ENCODE data around the gene AREG. TPM values are rescaled to one million over a fixed set of nuclear protein-coding genes. Genes with fewer than 3 reads are reported as not detected.
"Not testable (repeated sequence)": the region's sequence is repeated elsewhere in the genome, so short reads cannot be mapped to it uniquely, and the experiment has no call there.

Gene AREG, protein sequence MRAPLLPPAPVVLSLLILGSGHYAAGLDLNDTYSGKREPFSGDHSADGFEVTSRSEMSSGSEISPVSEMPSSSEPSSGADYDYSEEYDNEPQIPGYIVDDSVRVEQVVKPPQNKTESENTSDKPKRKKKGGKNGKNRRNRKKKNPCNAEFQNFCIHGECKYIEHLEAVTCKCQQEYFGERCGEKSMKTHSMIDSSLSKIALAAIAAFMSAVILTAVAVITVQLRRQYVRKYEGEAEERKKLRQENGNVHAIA
- total RNA-seq, result 95.3 and 98.0 TPM in 2 replicates

DNA sequence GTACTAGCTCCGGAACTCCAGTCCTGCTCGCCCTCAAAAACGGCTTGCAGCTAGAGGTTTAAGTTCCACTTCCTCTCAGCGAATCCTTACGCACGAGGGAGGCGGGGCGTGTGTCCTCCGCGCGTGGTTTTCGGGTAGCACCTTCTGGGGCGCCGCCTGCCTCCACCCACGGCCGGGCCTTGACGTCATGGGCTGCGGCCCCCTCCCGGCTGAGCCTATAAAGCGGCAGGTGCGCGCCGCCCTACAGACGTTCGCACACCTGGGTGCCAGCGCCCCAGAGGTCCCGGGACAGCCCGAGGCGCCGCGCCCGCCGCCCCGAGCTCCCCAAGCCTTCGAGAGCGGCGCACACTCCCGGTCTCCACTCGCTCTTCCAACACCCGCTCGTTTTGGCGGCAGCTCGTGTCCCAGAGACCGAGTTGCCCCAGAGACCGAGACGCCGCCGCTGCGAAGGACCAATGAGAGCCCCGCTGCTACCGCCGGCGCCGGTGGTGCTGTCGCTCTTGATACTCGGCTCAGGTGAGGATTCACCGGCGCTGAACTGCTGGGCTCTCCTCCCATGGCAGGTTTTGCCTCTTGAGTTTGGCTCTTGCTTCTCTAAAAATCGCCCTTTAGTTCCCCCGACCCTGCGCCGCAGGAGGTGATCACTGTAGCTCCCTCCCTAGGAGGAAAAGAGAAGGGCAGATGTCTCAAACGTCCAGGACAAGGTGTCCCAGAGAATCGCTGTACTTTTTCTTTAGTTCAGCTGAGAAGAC is at the start of gene AREG:
Gene AREG, plus strand, starts transcription at position 246 of the 752 bp plus-strand sequence. Its CDS starts 210 bp downstream, at position 456.
- DNase-seq (ENCODE audit: low read depth), result no peak
- H3K36me3 ChIP-seq (ENCODE audit: control insufficient read depth, insufficient read depth, low read length), result no peaks in the 10 kb centered on the region
- no peaks in the 10 kb centered on the region for H3K27me3 ChIP-seq (ENCODE audit: control insufficient read depth, insufficient read depth, low read length)

DNA sequence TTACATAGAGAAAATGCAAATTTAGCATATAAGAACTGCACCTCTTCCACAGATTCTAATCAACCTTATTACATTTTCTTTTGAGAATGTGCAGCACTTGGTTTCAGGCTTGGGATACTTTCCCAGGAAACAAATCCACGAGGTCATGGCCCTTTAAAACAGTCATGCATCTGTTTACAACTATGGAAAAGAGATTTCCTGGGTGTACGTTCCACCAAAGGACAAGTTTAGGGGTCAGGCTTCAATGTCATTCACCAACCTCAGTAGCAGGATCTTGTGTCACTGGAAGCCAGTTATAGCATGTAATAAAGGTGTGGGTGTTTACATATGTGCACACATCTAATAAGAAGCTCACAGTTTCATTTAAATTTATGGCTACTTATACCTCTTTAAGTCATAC is 49.3 kb upstream of the AREG start:
- TF ChIP-seq, protein P1, sequence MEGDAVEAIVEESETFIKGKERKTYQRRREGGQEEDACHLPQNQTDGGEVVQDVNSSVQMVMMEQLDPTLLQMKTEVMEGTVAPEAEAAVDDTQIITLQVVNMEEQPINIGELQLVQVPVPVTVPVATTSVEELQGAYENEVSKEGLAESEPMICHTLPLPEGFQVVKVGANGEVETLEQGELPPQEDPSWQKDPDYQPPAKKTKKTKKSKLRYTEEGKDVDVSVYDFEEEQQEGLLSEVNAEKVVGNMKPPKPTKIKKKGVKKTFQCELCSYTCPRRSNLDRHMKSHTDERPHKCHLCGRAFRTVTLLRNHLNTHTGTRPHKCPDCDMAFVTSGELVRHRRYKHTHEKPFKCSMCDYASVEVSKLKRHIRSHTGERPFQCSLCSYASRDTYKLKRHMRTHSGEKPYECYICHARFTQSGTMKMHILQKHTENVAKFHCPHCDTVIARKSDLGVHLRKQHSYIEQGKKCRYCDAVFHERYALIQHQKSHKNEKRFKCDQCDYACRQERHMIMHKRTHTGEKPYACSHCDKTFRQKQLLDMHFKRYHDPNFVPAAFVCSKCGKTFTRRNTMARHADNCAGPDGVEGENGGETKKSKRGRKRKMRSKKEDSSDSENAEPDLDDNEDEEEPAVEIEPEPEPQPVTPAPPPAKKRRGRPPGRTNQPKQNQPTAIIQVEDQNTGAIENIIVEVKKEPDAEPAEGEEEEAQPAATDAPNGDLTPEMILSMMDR (IDR thresholded peaks at IDR 0.05; ENCODE audit: insufficient read depth, low read length, poor library complexity, severe bottlenecking), result no peak
- no peaks in the 10 kb centered on the region for H3K27me3 ChIP-seq (ENCODE audit: control insufficient read depth, insufficient read depth, low read length)
- no peak overlapping the region for H3K4me3 ChIP-seq (ENCODE audit: low read depth, low read length)
- DNase-seq (ENCODE audit: low read depth), result no peak
- H3K36me3 ChIP-seq (ENCODE audit: control insufficient read depth, insufficient read depth, low read length), result no peaks in the 10 kb centered on the region

More for the DNA sequence above, at the start of gene AREG:
- TF ChIP-seq, protein P1 (IDR thresholded peaks at IDR 0.05; ENCODE audit: insufficient read depth, low read length, poor library complexity, severe bottlenecking), result peak; percentile 72
- H3K4me3 ChIP-seq (ENCODE audit: low read depth, low read length), result peak within 1 kb of the TSS; percentile 76

DNA sequence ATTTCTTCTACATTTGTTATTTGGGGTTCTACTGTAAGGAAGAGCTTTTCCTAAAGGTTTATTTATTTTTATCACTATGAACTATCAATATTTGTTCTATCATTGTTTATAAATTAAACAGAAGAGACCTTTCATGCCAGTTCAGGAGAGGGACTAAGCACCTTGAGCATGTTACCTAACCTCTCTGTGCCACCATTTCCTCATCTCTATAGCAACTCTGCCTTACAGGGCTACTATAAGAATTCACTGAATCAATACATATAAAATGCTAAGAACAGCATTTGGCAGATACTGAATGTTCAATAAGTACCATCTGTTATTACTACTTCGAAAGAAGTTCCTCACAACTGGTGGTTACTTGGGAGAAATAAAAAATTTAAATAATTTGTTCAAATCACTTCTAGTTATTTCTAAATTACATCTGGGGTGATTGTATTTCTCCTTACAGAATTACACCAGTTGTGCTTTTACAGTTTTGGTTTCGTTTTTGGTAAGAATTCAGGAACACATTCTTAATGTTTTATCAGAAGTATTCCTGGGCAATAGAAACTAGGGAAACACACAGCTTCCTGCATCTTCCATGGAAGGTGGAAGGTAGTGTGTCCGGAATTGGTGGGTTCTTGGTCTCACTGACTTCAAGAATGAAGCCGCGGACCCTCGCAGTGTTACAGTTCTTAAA is 47.0 kb upstream of the AREG start:
- DNase-seq (ENCODE audit: low read depth), result no peak
- TF ChIP-seq, protein P1 (IDR thresholded peaks at IDR 0.05; ENCODE audit: insufficient read depth, low read length, poor library complexity, severe bottlenecking), result no peak
- Histone ChIP-seq H3K4me3 (ENCODE audit: low read depth, low read length) (no peak overlapping the region), H3K36me3 (ENCODE audit: control insufficient read depth, insufficient read depth, low read length) (no peaks in the 10 kb centered on the region), H3K27me3 (ENCODE audit: control insufficient read depth, insufficient read depth, low read length) (no peaks in the 10 kb centered on the region)

DNA sequence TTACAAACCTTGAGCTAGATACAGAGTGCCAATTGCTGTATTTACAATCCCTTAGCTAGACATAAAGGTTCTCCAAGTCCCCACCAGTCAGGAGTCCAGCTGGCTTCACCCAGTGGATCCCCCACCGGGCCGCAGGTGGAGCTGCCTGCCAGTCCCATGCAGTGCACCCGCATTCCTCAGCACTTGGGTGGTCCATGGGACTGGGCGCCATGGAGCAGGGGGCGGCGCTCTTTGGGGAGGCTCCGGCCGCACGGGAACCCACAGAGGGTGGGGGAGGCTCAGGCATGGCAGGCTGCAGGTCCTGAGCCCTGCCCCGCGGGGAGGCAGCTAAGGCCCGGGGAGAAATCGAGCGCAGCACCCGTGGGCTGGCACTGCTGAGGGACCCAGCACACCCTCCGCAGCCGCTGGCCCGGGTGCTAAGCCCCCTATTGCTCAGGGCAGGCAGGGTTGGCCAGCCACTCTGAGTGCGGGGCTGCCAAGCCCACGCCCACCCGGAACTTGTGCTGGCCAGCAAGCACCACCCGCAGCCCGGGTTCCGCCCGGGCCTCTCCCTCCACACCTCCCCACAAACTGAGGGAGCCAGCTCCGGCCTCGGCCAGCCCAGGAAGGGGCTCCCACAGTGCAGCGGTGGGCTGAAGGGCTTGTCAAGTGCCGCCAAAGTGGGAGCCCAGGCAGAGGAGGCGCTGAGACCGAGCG is 45.9 kb upstream of the AREG start:
- H3K4me3 ChIP-seq (ENCODE audit: low read depth, low read length); H3K36me3 ChIP-seq (ENCODE audit: control insufficient read depth, insufficient read depth, low read length); DNase-seq (ENCODE audit: low read depth); H3K27me3 ChIP-seq (ENCODE audit: control insufficient read depth, insufficient read depth, low read length): not testable (repeated sequence)

DNA sequence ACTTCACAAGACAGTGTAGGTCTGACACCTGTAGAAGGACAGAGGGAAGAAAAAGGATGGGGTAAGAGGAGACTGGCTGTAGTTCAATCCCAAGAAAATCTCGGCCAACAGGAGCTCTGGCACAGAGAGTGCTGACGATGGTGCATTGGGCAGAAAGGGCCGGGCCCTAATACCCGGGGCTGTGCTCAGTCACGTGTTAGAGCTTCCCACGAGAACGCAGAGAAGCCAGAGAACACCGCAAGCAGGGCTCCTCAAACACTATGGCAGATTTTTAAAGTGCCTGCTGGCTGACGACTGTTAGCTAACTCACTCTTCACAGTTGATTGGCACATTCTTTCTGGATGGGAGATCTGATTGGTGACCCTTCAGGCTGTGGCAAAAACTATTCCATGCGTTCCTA is 44.5 kb upstream of the AREG start:
- TF ChIP-seq, protein P1 (IDR thresholded peaks at IDR 0.05; ENCODE audit: insufficient read depth, low read length, poor library complexity, severe bottlenecking), result no peak
- Histone ChIP-seq H3K27me3 (ENCODE audit: control insufficient read depth, insufficient read depth, low read length) (no peaks in the 10 kb centered on the region), H3K4me3 (ENCODE audit: low read depth, low read length) (no peak overlapping the region), H3K36me3 (ENCODE audit: control insufficient read depth, insufficient read depth, low read length) (no peaks in the 10 kb centered on the region)
- no peak for DNase-seq (ENCODE audit: low read depth)
